Panc1 (cell line): ENCODE data around the gene CA10. TPM values are rescaled to one million over a fixed set of nuclear protein-coding genes. Genes with fewer than 3 reads are reported as not detected.

Experiments
- ATAC-seq: fragments of 200-7000 bp; cut with Tn5 transposase; 2 replicates; pipeline ENCODE4 v1.9.1; 2020; ENCODE audit warnings: mild to moderate bottlenecking, moderate library complexity
- BruUV-seq: library from RNA; stranded (reverse); fragments of 400-500 nt; replicated peaks from 2 replicates; lab custom pipeline; 2021; lab: Mats Ljungman, UMichigan
- CTCF ChIA-PET: fragments of 300-600 bp; sonication (Branson Sonifier 250); formaldehyde crosslinking; loops from one replicate; lab custom pipeline; 2022; ENCODE audit warnings: antibody characterized with exemption; lab: Charles Lee
- POLR2A ChIA-PET: fragments of 300-600 bp; sonication (Branson Sonifier 250); formaldehyde crosslinking; loops from one replicate; lab custom pipeline; 2022; ENCODE audit warnings: antibody characterized with exemption; lab: Charles Lee
- DNase-seq: peaks from one replicate; pipeline ENCODE4 v3.0.0-alpha.2; 2010; ENCODE audit warnings: low read depth, low spot score
- H3K27ac ChIP-seq: 2 replicates; pipeline ENCODE4 v1.5.1; 2011; ENCODE audit warnings: mild to moderate bottlenecking, low read length, inconsistent platforms
- H3K27me3 ChIP-seq: fragments of 200-500 bp; sonication (Bioruptor generic); 2 replicates; pipeline ENCODE4 v1.6.0; 2014; ENCODE audit warnings: low read length, inconsistent platforms; ENCODE audit not compliant: control insufficient read depth, insufficient read depth
- H3K36me3 ChIP-seq: fragments of 200-500 bp; sonication (Bioruptor generic); 2 replicates; pipeline ENCODE4 v1.5.1; 2014; ENCODE audit warnings: inconsistent platforms, mild to moderate bottlenecking, low read length, moderate library complexity; ENCODE audit not compliant: control insufficient read depth, insufficient read depth
- H3K4me1 ChIP-seq: 2 replicates; pipeline ENCODE4 v1.5.1; 2011; ENCODE audit warnings: inconsistent platforms, mild to moderate bottlenecking, low read length, moderate library complexity; ENCODE audit not compliant: control insufficient read depth, insufficient read depth
- H3K4me3 ChIP-seq, 2 experiments: 2 replicates each; pipeline ENCODE4 v1.5.1; 2011 to 2012; ENCODE audit warnings: low read depth in 2 of 2, low read length in 2 of 2, mild to moderate bottlenecking in 2 of 2, inconsistent platforms in 1 of 2, moderate library complexity in 1 of 2
- H3K9me3 ChIP-seq: fragments of 200-500 bp; sonication (Bioruptor generic); 2 replicates; pipeline ENCODE4 v1.5.1; 2014; ENCODE audit warnings: low read depth, mild to moderate bottlenecking, inconsistent platforms, low read length, moderate library complexity; ENCODE audit not compliant: control insufficient read depth, insufficient read depth
- CTCF ChIP-seq: fragments of 450-650 bp; IDR thresholded peaks from 2 replicates; pipeline ENCODE4 v1.5.1; 2017; ENCODE audit warnings: mild to moderate bottlenecking
- POLR2AphosphoS5 ChIP-seq: IDR thresholded peaks from 2 replicates; pipeline ENCODE4 v1.6.1; 2012; ENCODE audit warnings: mild to moderate bottlenecking, low read depth, low read length, moderate library complexity
- REST ChIP-seq, 2 experiments: IDR thresholded peaks; 2 replicates each; pipeline ENCODE4 v1.6.1; 2011 to 2012; ENCODE audit warnings: low read depth in 2 of 2, control low read depth in 1 of 2, low read length in 1 of 2, mild to moderate bottlenecking in 1 of 2, moderate library complexity in 1 of 2; ENCODE audit not compliant: insufficient read depth in 1 of 2
- SIN3A ChIP-seq: IDR thresholded peaks from 2 replicates; pipeline ENCODE4 v1.6.1; 2012; ENCODE audit warnings: low read depth, mild to moderate bottlenecking, low read length, moderate library complexity, borderline replicate concordance; ENCODE audit not compliant: insufficient read depth
- TCF7L2 ChIP-seq: IDR thresholded peaks from 2 replicates; pipeline ENCODE4 v1.6.1; 2011; ENCODE audit warnings: mild to moderate bottlenecking, low read depth, low read length, inconsistent platforms
- in situ Hi-C: cut with HindIII; loops from 2 replicates; pipeline ENCODE4 v1.10.0; 2016; ENCODE audit warnings: low sequenced_read_pairs, low pct_unique_long_range_greater_than_20kb
- intact Hi-C: fragments of 100-400 bp; cut with micrococcal nuclease; formaldehyde crosslinking; loops from one replicate; pipeline ENCODE4 v1.10.0; 2022; ENCODE audit not compliant: unreplicated experiment
- total RNA-seq: library from RNA; stranded (reverse); gene quantifications from one replicate; pipeline ENCODE4 v1.2.1, GENCODE V29; 2021; ENCODE audit not compliant: unreplicated experiment

The CA10 gene
- total RNA-seq, 1 experiment from 2014 or later = not detected

DNA sequence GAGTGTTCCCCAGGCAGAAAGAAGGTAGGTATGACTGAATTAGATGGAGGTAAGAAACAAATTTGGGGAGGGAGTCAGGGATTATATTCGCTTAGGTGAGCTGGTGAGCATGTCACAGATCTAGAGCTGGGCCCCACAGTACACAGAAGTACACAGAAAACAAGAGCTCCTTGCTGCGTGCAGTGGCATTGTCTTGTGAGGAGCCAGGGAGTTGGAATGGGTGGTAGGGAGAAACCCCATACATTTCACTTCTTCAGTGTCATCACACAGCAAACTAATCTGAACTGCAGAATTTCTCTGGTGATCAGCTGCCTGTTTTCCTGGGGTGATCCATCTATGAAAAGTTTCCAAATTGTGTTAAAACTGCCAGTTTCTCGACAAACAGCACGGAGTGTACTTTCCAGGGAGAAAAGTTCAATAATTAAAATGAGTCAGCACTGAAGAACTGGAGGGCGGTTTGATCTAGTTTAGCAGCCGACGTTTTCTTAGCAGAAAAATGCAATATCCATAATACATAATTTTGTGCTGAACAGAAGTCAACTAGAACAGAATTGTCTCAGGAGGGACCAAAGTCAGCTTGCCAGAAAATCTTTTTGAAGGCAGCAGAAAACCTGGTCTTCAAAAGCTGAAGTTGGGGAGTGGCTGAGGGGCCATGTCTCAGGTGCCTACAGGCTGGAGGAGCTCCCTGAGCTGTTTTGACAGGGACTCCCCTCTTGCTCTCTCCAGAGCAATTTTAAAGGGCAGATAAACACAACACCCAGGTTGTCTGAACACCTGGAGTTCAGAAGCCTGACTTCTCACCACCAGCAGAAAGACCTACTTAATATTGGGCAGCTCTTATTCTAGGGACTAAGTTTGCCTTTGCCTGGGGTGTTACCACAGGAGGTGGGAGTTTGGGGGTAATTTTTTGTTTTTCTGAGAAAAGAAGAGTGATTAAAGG, 448.6 kb downstream of the CA10 start:
- no TSS peak for BruUV-seq
- no peak for TF ChIP-seq TCF7L2
- no peak for TF ChIP-seq REST (IDR thresholded peaks at IDR 0.05; ENCODE audit: insufficient read depth in 1 of 2, low read depth in 2 of 2, low read length in 1 of 2)
- no peak for TF ChIP-seq POLR2AphosphoS5
- H3K36me3 ChIP-seq = no peaks in the 10 kb centered on the region
- H3K27me3 ChIP-seq = peaks cover 12% of the 10 kb centered on the region; the same call in 1 of the 2 replicates
- in situ Hi-C loops = no loop called here
- ATAC-seq = no peak
- CTCF ChIA-PET = no interaction called here
- no peak overlapping the region for H3K4me3 ChIP-seq
- no peaks in the 10 kb centered on the region for H3K4me1 ChIP-seq
- no peak for DNase-seq
- H3K9me3 ChIP-seq = no peaks in the 10 kb centered on the region
- intact Hi-C loops = no loop called here
- H3K27ac ChIP-seq = no peak overlapping the region
- POLR2A ChIA-PET = no interaction called here

- CTCF ChIA-PET = no interaction called here
- Histone ChIP-seq H3K27me3 (peaks cover 8% of the 10 kb centered on the region; the same call in 1 of the 2 replicates), H3K4me1 (no peaks in the 10 kb centered on the region), H3K36me3 (no peaks in the 10 kb centered on the region), H3K27ac (no peak overlapping the region), H3K4me3 (no peak overlapping the region), H3K9me3 (no peaks in the 10 kb centered on the region)
- intact Hi-C loops = no loop called here
- DNase-seq (no peak), ATAC-seq (no peak)
- TF ChIP-seq REST (IDR thresholded peaks at IDR 0.05; ENCODE audit: insufficient read depth in 1 of 2, low read depth in 2 of 2, low read length in 1 of 2) (no peak), POLR2AphosphoS5 (no peak), CTCF (no peak), SIN3A (no peak), TCF7L2 (no peak)
- BruUV-seq = no TSS peak
- in situ Hi-C loops = no loop called here
- POLR2A ChIA-PET = no interaction called here
Measured at GRCh38 chr17:51707216-51707615, 451.3 kb downstream of the CA10 start.
